ENCODE data around the gene RTL10.

Gene RTL10

GRCh38 chr22:19870153-19871022 lies 15.7 kb upstream of the RTL10 start:
- peaks cover 10% of the 10 kb centered on the region for H3K4me1 ChIP-seq (ENCODE audit: control insufficient read depth, insufficient read depth, low read length)

GRCh38 chr22:19869497-19870152 lies 15.0 kb upstream of the RTL10 start:
- TF ChIP-seq ZNF16 (tag by site-specific recombination; IDR thresholded peaks at IDR 0.05; ENCODE audit: low read depth) (no peak), ZSCAN23 (tag by site-specific recombination; IDR thresholded peaks at IDR 0.05) (no peak), ZNF394 (tag by site-specific recombination; IDR thresholded peaks at IDR 0.05; ENCODE audit: borderline replicate concordance) (no peak), ZNF26 (tag by site-specific recombination; IDR thresholded peaks at IDR 0.05) (no peak), SETDB1 (IDR thresholded peaks at IDR 0.05; ENCODE audit: insufficient read length, low read length) (no peak), ZNF544 (tag by site-specific recombination; IDR thresholded peaks at IDR 0.05) (no peak), ZNF404 (tag by site-specific recombination; IDR thresholded peaks at IDR 0.05) (no peak), ZNF76 (tag by site-specific recombination; IDR thresholded peaks at IDR 0.05; ENCODE audit: borderline replicate concordance, low read depth) (no peak), ZNF239 (tag by site-specific recombination; IDR thresholded peaks at IDR 0.05) (no peak), ZNF133 (tag by site-specific recombination; IDR thresholded peaks at IDR 0.05) (no peak), KLF8 (tag by site-specific recombination; IDR thresholded peaks at IDR 0.05) (no peak), ZBTB8A (tag by site-specific recombination; IDR thresholded peaks at IDR 0.05) (no peak), ZNF248 (tag by site-specific recombination; IDR thresholded peaks at IDR 0.05) (no peak), ZNF629 (tag by site-specific recombination; IDR thresholded peaks at IDR 0.05) (no peak)
- TF ChIP-seq, protein P1, sequence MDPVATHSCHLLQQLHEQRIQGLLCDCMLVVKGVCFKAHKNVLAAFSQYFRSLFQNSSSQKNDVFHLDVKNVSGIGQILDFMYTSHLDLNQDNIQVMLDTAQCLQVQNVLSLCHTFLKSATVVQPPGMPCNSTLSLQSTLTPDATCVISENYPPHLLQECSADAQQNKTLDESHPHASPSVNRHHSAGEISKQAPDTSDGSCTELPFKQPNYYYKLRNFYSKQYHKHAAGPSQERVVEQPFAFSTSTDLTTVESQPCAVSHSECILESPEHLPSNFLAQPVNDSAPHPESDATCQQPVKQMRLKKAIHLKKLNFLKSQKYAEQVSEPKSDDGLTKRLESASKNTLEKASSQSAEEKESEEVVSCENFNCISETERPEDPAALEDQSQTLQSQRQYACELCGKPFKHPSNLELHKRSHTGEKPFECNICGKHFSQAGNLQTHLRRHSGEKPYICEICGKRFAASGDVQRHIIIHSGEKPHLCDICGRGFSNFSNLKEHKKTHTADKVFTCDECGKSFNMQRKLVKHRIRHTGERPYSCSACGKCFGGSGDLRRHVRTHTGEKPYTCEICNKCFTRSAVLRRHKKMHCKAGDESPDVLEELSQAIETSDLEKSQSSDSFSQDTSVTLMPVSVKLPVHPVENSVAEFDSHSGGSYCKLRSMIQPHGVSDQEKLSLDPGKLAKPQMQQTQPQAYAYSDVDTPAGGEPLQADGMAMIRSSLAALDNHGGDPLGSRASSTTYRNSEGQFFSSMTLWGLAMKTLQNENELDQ (tag by site-specific recombination; IDR thresholded peaks at IDR 0.05; ENCODE audit: low read depth): no peak
- TF ChIP-seq, protein P2, sequence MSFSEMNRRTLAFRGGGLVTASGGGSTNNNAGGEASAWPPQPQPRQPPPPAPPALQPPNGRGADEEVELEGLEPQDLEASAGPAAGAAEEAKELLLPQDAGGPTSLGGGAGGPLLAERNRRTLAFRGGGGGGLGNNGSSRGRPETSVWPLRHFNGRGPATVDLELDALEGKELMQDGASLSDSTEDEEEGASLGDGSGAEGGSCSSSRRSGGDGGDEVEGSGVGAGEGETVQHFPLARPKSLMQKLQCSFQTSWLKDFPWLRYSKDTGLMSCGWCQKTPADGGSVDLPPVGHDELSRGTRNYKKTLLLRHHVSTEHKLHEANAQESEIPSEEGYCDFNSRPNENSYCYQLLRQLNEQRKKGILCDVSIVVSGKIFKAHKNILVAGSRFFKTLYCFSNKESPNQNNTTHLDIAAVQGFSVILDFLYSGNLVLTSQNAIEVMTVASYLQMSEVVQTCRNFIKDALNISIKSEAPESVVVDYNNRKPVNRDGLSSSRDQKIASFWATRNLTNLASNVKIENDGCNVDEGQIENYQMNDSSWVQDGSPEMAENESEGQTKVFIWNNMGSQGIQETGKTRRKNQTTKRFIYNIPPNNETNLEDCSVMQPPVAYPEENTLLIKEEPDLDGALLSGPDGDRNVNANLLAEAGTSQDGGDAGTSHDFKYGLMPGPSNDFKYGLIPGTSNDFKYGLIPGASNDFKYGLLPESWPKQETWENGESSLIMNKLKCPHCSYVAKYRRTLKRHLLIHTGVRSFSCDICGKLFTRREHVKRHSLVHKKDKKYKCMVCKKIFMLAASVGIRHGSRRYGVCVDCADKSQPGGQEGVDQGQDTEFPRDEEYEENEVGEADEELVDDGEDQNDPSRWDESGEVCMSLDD (tag by site-specific recombination; IDR thresholded peaks at IDR 0.05): no peak
- ChIA-PET POLR2A (interaction anchor here (0.6 kb wide), 1 partner anchor 11 kb away, joined by 3 read pairs; no protein-coding TSS in a partner anchor), CTCF (interaction anchor here (1.6 kb wide), 1 partner anchor 139 kb away, joined by 6 read pairs; no protein-coding TSS in a partner anchor)
- Histone ChIP-seq H3K4me1 (ENCODE audit: control insufficient read depth, insufficient read depth, low read length) (peaks cover 2% of the 10 kb centered on the region; the same call in 1 of the 2 replicates), H3K27ac (ENCODE audit: extremely low read depth, low read depth, low read length) (no peak overlapping the region), H3K9me3 (ENCODE audit: control insufficient read depth, insufficient read depth, low read depth, low read length) (no peaks in the 10 kb centered on the region), H3K36me3 (ENCODE audit: control insufficient read depth in 2 of 2, insufficient read depth in 1 of 2, low read length in 2 of 2) (no peaks in the 10 kb centered on the region), H3K4me3 (ENCODE audit: low read depth, low read length) (no peak overlapping the region)

More at GRCh38 chr22:19870153-19871022, 15.7 kb upstream of the RTL10 start:
- no peak for TF ChIP-seq ZNF132 (tag by site-specific recombination; IDR thresholded peaks at IDR 0.05; ENCODE audit: borderline replicate concordance)
- TF ChIP-seq, protein P3, sequence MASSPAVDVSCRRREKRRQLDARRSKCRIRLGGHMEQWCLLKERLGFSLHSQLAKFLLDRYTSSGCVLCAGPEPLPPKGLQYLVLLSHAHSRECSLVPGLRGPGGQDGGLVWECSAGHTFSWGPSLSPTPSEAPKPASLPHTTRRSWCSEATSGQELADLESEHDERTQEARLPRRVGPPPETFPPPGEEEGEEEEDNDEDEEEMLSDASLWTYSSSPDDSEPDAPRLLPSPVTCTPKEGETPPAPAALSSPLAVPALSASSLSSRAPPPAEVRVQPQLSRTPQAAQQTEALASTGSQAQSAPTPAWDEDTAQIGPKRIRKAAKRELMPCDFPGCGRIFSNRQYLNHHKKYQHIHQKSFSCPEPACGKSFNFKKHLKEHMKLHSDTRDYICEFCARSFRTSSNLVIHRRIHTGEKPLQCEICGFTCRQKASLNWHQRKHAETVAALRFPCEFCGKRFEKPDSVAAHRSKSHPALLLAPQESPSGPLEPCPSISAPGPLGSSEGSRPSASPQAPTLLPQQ (tag by site-specific recombination; IDR thresholded peaks at IDR 0.05): peak; percentile 53
- CTCF ChIA-PET: interaction anchor here (1.6 kb wide), 1 partner anchor 140 kb away, joined by 6 read pairs; no protein-coding TSS in a partner anchor
- POLR2A ChIA-PET: interaction anchor here (0.6 kb wide), 1 partner anchor 12 kb away, joined by 3 read pairs; no protein-coding TSS in a partner anchor
- Histone ChIP-seq H3K36me3 (ENCODE audit: control insufficient read depth in 2 of 2, insufficient read depth in 1 of 2, low read length in 2 of 2) (no peaks in the 10 kb centered on the region), H3K4me3 (ENCODE audit: low read depth, low read length) (no peak overlapping the region), H3K27ac (ENCODE audit: extremely low read depth, low read depth, low read length) (no peak overlapping the region), H3K9me3 (ENCODE audit: control insufficient read depth, insufficient read depth, low read depth, low read length) (no peaks in the 10 kb centered on the region)
